ENCODE data around the gene CHIC2.
"Not testable (repeated sequence)": the region's sequence is repeated elsewhere in the genome, so short reads cannot be mapped to it uniquely, and the experiment has no call there.

CHIC2 gene

GRCh38 chr4:54064317-54065111 is at the start of gene CHIC2:
Gene CHIC2, minus strand, starts transcription at chr4:54064605. Its CDS starts 305 bp downstream, at chr4:54064300.
- peaks cover 56% of the 10 kb centered on the region for H3K4me1 ChIP-seq (ENCODE audit: insufficient read depth, poor library complexity, severe bottlenecking)
- peak; percentile 72 for ATAC-seq (ENCODE audit: low read depth)
- DNase-seq (ENCODE audit: low spot score) = peak; percentile 96

DNA sequence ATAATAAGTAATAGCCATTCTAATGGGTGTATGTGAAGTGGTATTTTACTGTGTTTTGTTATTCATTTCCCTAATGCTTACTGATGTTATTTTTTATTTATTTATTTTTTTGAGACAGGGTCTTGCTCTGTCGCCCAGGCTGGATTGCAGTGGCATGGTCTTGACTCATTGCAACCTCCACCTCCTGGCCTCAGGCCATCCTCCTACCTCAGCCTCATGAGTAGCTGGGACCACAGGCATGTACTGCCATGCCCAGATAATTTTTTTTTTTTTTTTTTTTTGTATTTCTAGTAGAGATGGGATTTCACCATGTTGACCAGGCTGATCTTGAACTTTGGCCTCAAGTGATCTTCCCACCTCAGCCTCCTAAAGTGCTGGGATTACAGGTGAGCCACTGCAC is 48.8 kb upstream of the CHIC2 start:
- not testable (repeated sequence) for H3K9me3 ChIP-seq (ENCODE audit: severe bottlenecking); H3K36me3 ChIP-seq (ENCODE audit: low read depth); H3K27me3 ChIP-seq (ENCODE audit: insufficient read depth, poor library complexity, severe bottlenecking); H3K4me1 ChIP-seq (ENCODE audit: insufficient read depth, poor library complexity, severe bottlenecking); ATAC-seq (ENCODE audit: low read depth); H3K4me3 ChIP-seq (ENCODE audit: severe bottlenecking); H3K27ac ChIP-seq (ENCODE audit: poor library complexity, severe bottlenecking); DNase-seq (ENCODE audit: low spot score)

More at GRCh38 chr4:54064317-54065111, at the start of gene CHIC2:
- Histone ChIP-seq H3K36me3 (ENCODE audit: low read depth) (peaks cover 18% of the 10 kb centered on the region), H3K27me3 (ENCODE audit: insufficient read depth, poor library complexity, severe bottlenecking) (no peaks in the 10 kb centered on the region), H3K4me3 (ENCODE audit: severe bottlenecking) (peak within 1 kb of the TSS; percentile 86), H3K9me3 (ENCODE audit: severe bottlenecking) (no peaks in the 10 kb centered on the region), H3K27ac (ENCODE audit: poor library complexity, severe bottlenecking) (peak within 1 kb of the TSS; percentile 94)
- TF ChIP-seq, protein P1, sequence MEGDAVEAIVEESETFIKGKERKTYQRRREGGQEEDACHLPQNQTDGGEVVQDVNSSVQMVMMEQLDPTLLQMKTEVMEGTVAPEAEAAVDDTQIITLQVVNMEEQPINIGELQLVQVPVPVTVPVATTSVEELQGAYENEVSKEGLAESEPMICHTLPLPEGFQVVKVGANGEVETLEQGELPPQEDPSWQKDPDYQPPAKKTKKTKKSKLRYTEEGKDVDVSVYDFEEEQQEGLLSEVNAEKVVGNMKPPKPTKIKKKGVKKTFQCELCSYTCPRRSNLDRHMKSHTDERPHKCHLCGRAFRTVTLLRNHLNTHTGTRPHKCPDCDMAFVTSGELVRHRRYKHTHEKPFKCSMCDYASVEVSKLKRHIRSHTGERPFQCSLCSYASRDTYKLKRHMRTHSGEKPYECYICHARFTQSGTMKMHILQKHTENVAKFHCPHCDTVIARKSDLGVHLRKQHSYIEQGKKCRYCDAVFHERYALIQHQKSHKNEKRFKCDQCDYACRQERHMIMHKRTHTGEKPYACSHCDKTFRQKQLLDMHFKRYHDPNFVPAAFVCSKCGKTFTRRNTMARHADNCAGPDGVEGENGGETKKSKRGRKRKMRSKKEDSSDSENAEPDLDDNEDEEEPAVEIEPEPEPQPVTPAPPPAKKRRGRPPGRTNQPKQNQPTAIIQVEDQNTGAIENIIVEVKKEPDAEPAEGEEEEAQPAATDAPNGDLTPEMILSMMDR (IDR thresholded peaks at IDR 0.05; ENCODE audit: poor library complexity, severe bottlenecking) = no peak

- no peaks in the 10 kb centered on the region for H3K27me3 ChIP-seq (ENCODE audit: insufficient read depth, poor library complexity, severe bottlenecking)
- no peaks in the 10 kb centered on the region for H3K36me3 ChIP-seq (ENCODE audit: low read depth)
- no peaks in the 10 kb centered on the region for H3K4me1 ChIP-seq (ENCODE audit: insufficient read depth, poor library complexity, severe bottlenecking)
- H3K27ac ChIP-seq (ENCODE audit: poor library complexity, severe bottlenecking) = no peak overlapping the region
- TF ChIP-seq, protein P1 (IDR thresholded peaks at IDR 0.05; ENCODE audit: poor library complexity, severe bottlenecking) = no peak
- H3K9me3 ChIP-seq (ENCODE audit: severe bottlenecking) = no peaks in the 10 kb centered on the region
- H3K4me3 ChIP-seq (ENCODE audit: severe bottlenecking) = no peak overlapping the region
- ATAC-seq (ENCODE audit: low read depth) (no peak), DNase-seq (ENCODE audit: low spot score) (no peak)
Observed at GRCh38 chr4:54110019-54110416, 45.6 kb upstream of the CHIC2 start.

GRCh38 chr4:54109241-54110018 is 45.0 kb upstream of the CHIC2 start:
- Histone ChIP-seq H3K27me3 (ENCODE audit: insufficient read depth, poor library complexity, severe bottlenecking) (no peaks in the 10 kb centered on the region), H3K36me3 (ENCODE audit: low read depth) (no peaks in the 10 kb centered on the region), H3K27ac (ENCODE audit: poor library complexity, severe bottlenecking) (no peak overlapping the region), H3K4me1 (ENCODE audit: insufficient read depth, poor library complexity, severe bottlenecking) (no peaks in the 10 kb centered on the region), H3K9me3 (ENCODE audit: severe bottlenecking) (no peaks in the 10 kb centered on the region), H3K4me3 (ENCODE audit: severe bottlenecking) (no peak overlapping the region)
- ATAC-seq (ENCODE audit: low read depth) (no peak), DNase-seq (ENCODE audit: low spot score) (no peak)
- TF ChIP-seq, protein P1 (IDR thresholded peaks at IDR 0.05; ENCODE audit: poor library complexity, severe bottlenecking) = no peak

DNA sequence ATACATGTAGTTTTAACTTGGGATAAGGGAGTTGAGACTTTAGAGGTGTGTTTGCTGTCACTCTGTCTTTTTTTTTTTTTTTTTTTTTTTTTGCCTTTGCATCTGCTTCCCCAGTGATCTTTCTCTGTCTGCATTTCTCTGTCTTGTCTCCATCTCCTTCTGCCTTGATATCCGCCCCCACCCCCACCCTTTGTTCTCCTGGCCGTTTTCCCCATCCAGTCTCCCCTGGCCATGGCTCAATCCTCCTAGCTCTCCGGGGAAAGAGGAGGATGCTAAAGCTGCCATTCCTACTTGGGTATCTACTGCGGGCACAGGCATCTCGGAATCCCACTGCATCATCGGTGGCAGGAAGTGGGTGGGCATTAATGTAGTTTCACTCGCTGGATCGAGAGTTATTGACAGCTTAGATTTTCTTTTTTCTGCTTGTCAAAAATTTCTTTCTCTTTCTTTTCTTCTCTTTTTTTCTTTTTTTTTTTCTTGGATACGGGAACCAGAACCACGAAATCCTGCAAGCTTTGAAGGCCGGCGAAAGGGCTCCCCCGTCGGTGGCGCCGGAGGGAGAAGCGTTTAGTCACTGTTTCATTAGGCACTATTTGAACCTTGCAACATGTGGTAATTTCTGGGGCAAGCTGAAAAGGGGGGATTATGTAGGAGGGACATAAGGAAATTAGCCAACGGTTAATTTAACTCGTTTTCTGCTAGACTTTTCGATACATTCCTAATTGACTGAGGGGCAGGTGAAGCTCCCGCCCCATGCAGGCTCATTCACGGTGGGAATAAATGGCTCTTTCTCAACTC is 43.7 kb upstream of the CHIC2 start:
- Histone ChIP-seq H3K27ac (ENCODE audit: poor library complexity, severe bottlenecking) (no peak overlapping the region), H3K9me3 (ENCODE audit: severe bottlenecking) (no peaks in the 10 kb centered on the region), H3K27me3 (ENCODE audit: insufficient read depth, poor library complexity, severe bottlenecking) (peaks cover 10% of the 10 kb centered on the region), H3K4me1 (ENCODE audit: insufficient read depth, poor library complexity, severe bottlenecking) (no peaks in the 10 kb centered on the region), H3K36me3 (ENCODE audit: low read depth) (no peaks in the 10 kb centered on the region), H3K4me3 (ENCODE audit: severe bottlenecking) (no peak overlapping the region)
- TF ChIP-seq, protein P1 (IDR thresholded peaks at IDR 0.05; ENCODE audit: poor library complexity, severe bottlenecking) = no peak
- ATAC-seq (ENCODE audit: low read depth) (no peak), DNase-seq (ENCODE audit: low spot score) (no peak)
